NB4 (cell line): ENCODE measurements around the gene SH3GLB2.

Source experiments
- DNase-seq: peaks from one replicate; pipeline ENCODE4 v3.0.0; 2010; ENCODE audit warnings: low read depth
- H3K4me3 ChIP-seq: one replicate; pipeline ENCODE4 v1.5.1; 2011; ENCODE audit warnings: mild to moderate bottlenecking, low read depth, low read length, moderate library complexity
- MYC ChIP-seq: IDR thresholded peaks from 2 replicates; pipeline ENCODE4 v1.6.1; 2011; ENCODE audit warnings: low read depth, low read length
- POLR2A ChIP-seq: IDR thresholded peaks from 2 replicates; pipeline ENCODE4 v1.6.1; 2011; ENCODE audit warnings: mild to moderate bottlenecking; ENCODE audit not compliant: insufficient read length; ENCODE audit errors: extremely low read depth
- TF ChIP-seq, protein P1 (sequence below): IDR thresholded peaks from 2 replicates; pipeline ENCODE4 v1.6.1; 2011; ENCODE audit warnings: low read depth, low read length
- TF ChIP-seq, protein P2 (sequence below): IDR thresholded peaks from one replicate; pipeline ENCODE4 v1.5.1; 2012; ENCODE audit warnings: low read depth, low read length

Gene SH3GLB2

DNA sequence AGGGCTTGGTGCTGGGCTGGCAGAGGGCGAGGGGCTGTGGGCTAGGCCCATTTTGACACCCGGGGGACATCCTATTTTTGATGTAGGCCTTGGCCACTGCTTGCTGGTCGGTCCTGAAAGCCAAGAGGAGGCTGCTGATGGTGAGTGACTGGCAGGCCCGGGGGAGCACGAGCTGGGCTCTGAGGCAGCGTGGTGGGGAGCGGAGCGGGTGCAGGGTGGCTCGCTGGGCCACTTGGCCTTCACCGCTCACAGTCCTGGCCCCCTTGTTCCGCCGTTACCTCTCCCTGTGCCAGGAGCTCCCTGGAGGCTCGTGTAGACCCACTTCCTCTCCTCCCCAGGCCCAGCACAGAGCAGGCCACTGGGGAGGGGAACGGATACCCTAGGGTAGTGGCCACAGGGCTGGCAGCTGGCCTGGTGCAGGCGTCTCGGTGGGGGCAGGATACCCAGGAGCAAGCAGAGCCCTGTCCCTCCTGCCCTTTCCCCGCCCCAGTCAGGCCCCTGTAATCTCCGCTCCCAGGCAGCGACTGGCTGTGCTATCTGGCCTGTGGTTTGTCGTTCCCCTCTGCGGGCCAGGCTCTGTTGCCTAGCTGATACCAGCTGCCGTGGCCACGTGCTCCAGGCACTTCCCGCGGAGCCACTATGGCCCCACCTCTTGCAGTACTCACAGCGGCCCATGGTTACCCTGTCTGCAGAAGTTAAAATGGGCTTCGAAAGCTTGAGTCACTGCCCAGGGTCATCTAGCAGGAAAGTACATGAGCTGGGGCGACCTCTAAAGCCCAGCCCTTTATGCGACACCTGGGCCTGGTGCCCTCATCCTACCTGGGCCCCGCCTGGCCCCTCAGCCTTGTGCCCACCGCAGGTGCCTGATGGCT lies 41.1 kb upstream of the SH3GLB2 start:
- H3K4me3 ChIP-seq: no peak overlapping the region
- peak; percentile 98 for DNase-seq
- TF ChIP-seq, protein P1, sequence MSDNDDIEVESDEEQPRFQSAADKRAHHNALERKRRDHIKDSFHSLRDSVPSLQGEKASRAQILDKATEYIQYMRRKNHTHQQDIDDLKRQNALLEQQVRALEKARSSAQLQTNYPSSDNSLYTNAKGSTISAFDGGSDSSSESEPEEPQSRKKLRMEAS: peak; percentile 100
- TF ChIP-seq, protein P2, sequence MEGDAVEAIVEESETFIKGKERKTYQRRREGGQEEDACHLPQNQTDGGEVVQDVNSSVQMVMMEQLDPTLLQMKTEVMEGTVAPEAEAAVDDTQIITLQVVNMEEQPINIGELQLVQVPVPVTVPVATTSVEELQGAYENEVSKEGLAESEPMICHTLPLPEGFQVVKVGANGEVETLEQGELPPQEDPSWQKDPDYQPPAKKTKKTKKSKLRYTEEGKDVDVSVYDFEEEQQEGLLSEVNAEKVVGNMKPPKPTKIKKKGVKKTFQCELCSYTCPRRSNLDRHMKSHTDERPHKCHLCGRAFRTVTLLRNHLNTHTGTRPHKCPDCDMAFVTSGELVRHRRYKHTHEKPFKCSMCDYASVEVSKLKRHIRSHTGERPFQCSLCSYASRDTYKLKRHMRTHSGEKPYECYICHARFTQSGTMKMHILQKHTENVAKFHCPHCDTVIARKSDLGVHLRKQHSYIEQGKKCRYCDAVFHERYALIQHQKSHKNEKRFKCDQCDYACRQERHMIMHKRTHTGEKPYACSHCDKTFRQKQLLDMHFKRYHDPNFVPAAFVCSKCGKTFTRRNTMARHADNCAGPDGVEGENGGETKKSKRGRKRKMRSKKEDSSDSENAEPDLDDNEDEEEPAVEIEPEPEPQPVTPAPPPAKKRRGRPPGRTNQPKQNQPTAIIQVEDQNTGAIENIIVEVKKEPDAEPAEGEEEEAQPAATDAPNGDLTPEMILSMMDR: no peak
- TF ChIP-seq POLR2A (peak; percentile 36), MYC (peak; percentile 99)

DNA sequence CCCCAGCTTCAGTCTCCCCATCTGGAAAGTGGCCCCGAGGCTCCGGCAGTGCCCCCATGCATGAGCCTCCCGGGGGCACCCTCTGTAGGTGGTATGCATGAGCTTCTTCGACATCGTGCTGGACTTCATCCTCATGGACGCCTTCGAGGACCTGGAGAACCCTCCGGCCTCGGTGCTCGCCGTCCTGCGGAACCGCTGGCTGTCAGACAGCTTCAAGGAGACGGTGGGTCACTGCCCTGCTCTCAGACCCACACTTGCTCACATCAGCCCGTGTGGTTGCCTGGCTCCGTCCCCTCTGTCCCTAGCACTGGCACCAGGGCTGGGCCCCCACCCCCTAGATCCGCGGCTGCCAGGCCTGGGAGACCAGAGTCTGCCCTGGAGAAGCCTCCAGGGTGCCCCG lies 40.0 kb upstream of the SH3GLB2 start:
- TF ChIP-seq MYC: no peak
- TF ChIP-seq, protein P2: no peak
- TF ChIP-seq, protein P1: no peak
- TF ChIP-seq POLR2A: no peak
- no peak for DNase-seq

DNA sequence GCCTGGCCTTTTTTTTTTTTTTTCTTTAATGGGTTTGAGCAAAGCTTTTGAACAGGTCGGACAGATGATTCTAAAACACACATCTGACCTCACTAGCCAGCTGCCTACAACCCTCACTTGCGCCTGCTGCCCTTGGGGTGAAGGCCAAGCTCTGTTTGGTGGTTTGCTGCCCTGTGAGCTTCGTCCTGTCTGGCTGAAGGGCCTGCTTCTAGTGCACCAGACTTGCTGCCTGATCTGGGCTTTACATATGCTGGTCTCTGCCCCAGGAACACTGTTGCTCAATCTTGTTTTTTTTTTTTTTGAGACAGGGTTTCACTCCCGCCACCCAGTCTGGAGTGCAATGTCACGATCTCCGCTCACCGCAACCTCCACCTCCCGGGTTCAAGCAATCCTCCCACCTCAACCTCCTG lies 36.4 kb upstream of the SH3GLB2 start:
- DNase-seq: peak; percentile 92
- H3K4me3 ChIP-seq: no peak overlapping the region
- TF ChIP-seq, protein P2: no peak
- TF ChIP-seq, protein P1: no peak
- TF ChIP-seq MYC (no peak), POLR2A (no peak)

More for the DNA sequence above, 40.0 kb upstream of the SH3GLB2 start:
- H3K4me3 ChIP-seq: no peak overlapping the region

DNA sequence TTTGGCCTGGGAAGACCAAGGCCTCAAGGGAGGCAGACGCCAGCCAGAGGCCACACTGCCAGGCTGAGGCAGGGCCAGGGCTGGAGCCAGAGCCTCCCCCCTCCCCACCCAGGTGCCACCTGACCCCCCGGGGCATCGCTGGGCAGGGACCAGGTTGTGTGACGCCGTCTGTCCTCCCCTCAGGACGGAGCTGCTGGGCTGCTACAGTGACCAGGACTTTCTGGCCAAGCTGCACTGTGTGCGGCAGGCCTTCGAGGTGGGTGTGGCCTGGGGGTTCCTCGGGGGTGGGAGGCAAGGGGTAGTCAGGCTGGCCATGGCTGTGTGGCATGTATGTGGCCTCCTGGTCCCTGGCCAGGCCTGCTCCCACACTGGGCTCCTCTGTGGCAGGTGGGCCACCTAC lies 34.9 kb upstream of the SH3GLB2 start:
- TF ChIP-seq, protein P2: no peak
- no peak for TF ChIP-seq POLR2A
- TF ChIP-seq, protein P1: no peak
- TF ChIP-seq MYC: no peak
- DNase-seq: no peak
- H3K4me3 ChIP-seq: no peak overlapping the region

DNA sequence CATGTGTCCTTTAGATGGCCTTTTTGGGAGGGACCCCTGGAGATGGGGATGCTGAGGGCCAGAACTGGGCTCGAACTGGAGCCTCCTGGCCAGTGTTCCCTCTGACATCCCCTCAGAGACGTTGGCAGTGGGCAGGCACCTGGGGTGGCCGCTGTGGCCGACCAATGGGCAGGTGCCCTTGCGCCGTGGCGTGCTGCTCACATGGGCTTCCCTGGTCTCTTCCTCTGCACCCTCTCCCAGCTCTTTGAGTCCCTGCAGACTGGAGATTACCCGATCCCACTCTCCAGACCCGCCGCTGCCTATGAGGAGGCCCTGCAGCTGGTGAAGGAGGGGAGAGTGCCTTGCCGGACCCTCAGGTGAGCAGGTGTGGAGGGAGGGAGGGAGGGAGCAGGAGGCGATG lies 32.9 kb upstream of the SH3GLB2 start:
- no peak overlapping the region for H3K4me3 ChIP-seq
- TF ChIP-seq MYC (no peak), POLR2A (no peak)
- TF ChIP-seq, protein P1: no peak
- TF ChIP-seq, protein P2: no peak
- no peak for DNase-seq
